ENCODE results near the gene DMTF1. TPM values are rescaled to one million over a fixed set of nuclear protein-coding genes. Genes with fewer than 3 reads are reported as not detected.

Gene DMTF1
- total RNA-seq, 1 experiment from 2014 or later: 56.3 TPM

GRCh38 chr7:87219545-87220025 lies 67.3 kb downstream of the DMTF1 start, which contains the start of gene TMEM243 (continued):
- TF ChIP-seq REST (IDR thresholded peaks at IDR 0.05; ENCODE audit: low read depth) (no peak), FOSL1 (IDR thresholded peaks at IDR 0.05; ENCODE audit: low read depth) (no peak), ZNF274 (IDR thresholded peaks at IDR 0.05; ENCODE audit: low read depth, low read length) (no peak), SRF (IDR thresholded peaks at IDR 0.05; ENCODE audit: low read depth) (no peak), ELF1 (IDR thresholded peaks at IDR 0.05; ENCODE audit: borderline replicate concordance, low read depth) (no peak)

DNA sequence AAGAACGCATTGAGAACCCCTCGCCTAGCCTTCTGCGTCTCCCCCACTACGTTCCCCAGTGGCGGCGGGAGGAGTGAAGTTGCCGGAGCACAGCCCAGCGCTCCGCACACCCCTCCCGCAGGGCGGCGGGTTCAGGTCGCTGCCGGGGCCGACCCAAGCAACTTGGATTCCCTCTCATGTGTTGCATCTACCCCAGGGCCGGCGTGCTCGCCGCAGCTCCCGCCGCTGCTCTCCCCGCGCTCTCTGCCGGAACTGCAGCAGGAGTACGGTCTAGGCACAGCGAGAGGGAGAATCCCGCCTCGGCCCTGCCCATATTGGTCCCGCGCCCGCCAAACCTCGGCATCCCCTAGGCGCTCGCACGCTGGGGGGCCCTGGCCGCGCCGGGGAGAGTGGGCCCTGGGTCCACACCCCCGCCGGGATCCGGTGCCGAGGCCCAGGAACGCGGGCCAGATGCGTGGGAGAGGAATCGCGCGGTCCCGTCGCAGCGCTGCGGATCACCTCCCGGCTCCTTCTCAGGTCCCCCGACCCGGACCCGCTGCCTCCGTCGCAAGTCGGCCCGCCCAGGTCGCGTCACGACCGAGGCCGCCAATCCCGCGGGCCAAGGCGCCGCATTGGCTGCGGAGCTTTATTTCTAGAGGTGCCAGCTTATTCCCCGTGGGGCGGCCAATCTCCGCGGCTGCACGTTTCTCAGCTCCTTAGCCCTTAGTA lies 67.9 kb downstream of the DMTF1 start:
- intact Hi-C loops (cut with micrococcal nuclease): loop anchor here (5.0 kb wide), 1 partner anchor 293 kb away; no protein-coding TSS in a partner anchor
- no peaks in the 10 kb centered on the region for H3K9me3 ChIP-seq (ENCODE audit: control insufficient read depth in 1 of 2, insufficient read depth in 1 of 2, low read depth in 1 of 2, low read length in 2 of 2)
- H2AFZ ChIP-seq (ENCODE audit: low read depth, low read length, poor library complexity, severe bottlenecking): peak overlapping the region; percentile 79
- peak overlapping the region; percentile 75 for H3K27ac ChIP-seq (ENCODE audit: low read depth, low read length)
- H3K36me3 ChIP-seq (ENCODE audit: control insufficient read depth in 1 of 2, insufficient read depth in 2 of 2, low read length in 2 of 2): no peaks in the 10 kb centered on the region; a peak in 2 of 4 replicates
- no peaks in the 10 kb centered on the region for H3K27me3 ChIP-seq (ENCODE audit: insufficient read depth, low read length)
- peak overlapping the region; percentile 97 for H3K9ac ChIP-seq (ENCODE audit: low read length)
- CTCF ChIA-PET: interaction anchor here (1.3 kb wide), 1 partner anchor 11 kb away, joined by 4 read pairs; no protein-coding TSS in a partner anchor
- no peaks in the 10 kb centered on the region; the same call in 1 of the 2 replicates for H4K20me1 ChIP-seq (ENCODE audit: insufficient read depth)
- peaks cover 44% of the 10 kb centered on the region for H3K79me2 ChIP-seq (ENCODE audit: insufficient read depth, low read length)
- POLR2A ChIA-PET: interaction anchor here (1.0 to 2.1 kb wide), 4 partner anchors 21 to 219 kb away, joined by 3 to 10 read pairs (median 4); partner anchors contain the start of gene DMTF1
- RAD21 ChIA-PET (ENCODE audit: low non-redundant PET in 1 of 2, low total read pairs in 2 of 2, uncharacterized antibody in 2 of 2, unreplicated experiment in 2 of 2): no interaction called here
- peak overlapping the region; percentile 85 to 92 for H3K4me3 ChIP-seq (replicated peaks in 1 of 2; ENCODE audit: low read depth in 1 of 2, low read length in 2 of 2)
- peak overlapping the region; percentile 81 for H3K4me2 ChIP-seq (ENCODE audit: low read length)
- TF ChIP-seq POLR2AphosphoS5 (IDR thresholded peaks at IDR 0.05; ENCODE audit: low read depth, low read length) (peak; percentile 91), ELF1 (IDR thresholded peaks at IDR 0.05; ENCODE audit: borderline replicate concordance, low read depth) (no peak), TCF7L2 (IDR thresholded peaks at IDR 0.05; ENCODE audit: borderline replicate concordance, extremely low read depth, insufficient read depth, insufficient read length) (no peak), SP1 (IDR thresholded peaks at IDR 0.05; ENCODE audit: low read depth) (peak; percentile 60), JUND (IDR thresholded peaks at IDR 0.05) (no peak), CBX3 (IDR thresholded peaks at IDR 0.05; ENCODE audit: low read depth) (no peak), POLR2A (IDR thresholded peaks at IDR 0.05; ENCODE audit: borderline replicate concordance, extremely low read depth, insufficient read depth, insufficient read length) (peak; percentile 62), ZFX (IDR thresholded peaks at IDR 0.05) (peak; percentile 77; the same call in 1 of the 2 replicates), SIN3A (IDR thresholded peaks at IDR 0.05; ENCODE audit: low read depth) (peak; percentile 74), MAX (IDR thresholded peaks at IDR 0.05) (peak; percentile 79; the same call in 1 of the 2 replicates), EGR1 (IDR thresholded peaks at IDR 0.05; ENCODE audit: low read depth) (no peak)
- no TSS peak for BruUV-seq (replicated peaks)
- peak; percentile 61 for DNase-seq (ENCODE audit: low read depth, low spot score)
- H3K9me2 ChIP-seq (ENCODE audit: insufficient read depth): no peaks in the 10 kb centered on the region
- ATAC-seq: peak; percentile 92
- H3K4me1 ChIP-seq (ENCODE audit: control insufficient read depth in 1 of 2, insufficient read depth in 2 of 2, low read length in 2 of 2): peaks cover 0 to 19% of the 10 kb centered on the region in 2 experiments; a peak in 3 of 4 replicates
